Lung (tissue), 12 donors: ENCODE data around the gene CTDSP2. TPM values are rescaled to one million over a fixed set of nuclear protein-coding genes. Genes with fewer than 3 reads are reported as not detected.
"Not testable (repeated sequence)": the region's sequence is repeated elsewhere in the genome, so short reads cannot be mapped to it uniquely, and the experiment has no call there.

Experiments used
- ATAC-seq: fragments of 200-7000 bp; cut with Tn5 transposase; one replicate; pipeline ENCODE4 v1.9.1; 2020; ENCODE audit warnings: moderate number of reproducible peaks; ENCODE audit not compliant: insufficient read depth, low FRiP score
- DNase-seq, 3 donors: peaks; one replicate each; pipeline ENCODE4 v3.0.0-alpha.2; 2013 to 2017
- H3K27ac ChIP-seq, 2 donors: one replicate each; pipeline ENCODE4 v1.5.1; 2013; ENCODE audit warnings: mild to moderate bottlenecking in 2 of 2, moderate library complexity in 2 of 2, control low read depth in 1 of 2, inconsistent platforms in 1 of 2, low read depth in 1 of 2, low read length in 1 of 2
- H3K27me3 ChIP-seq, 3 donors: one replicate each; pipeline ENCODE4 v1.5.1; 2013; ENCODE audit warnings: low read length in 2 of 3; ENCODE audit not compliant: control insufficient read depth in 3 of 3, insufficient read depth in 3 of 3
- H3K36me3 ChIP-seq, 4 donors: one replicate each; pipeline ENCODE4 v1.5.1; 2013; ENCODE audit warnings: low read length in 4 of 4, mild to moderate bottlenecking in 1 of 4, moderate library complexity in 1 of 4; ENCODE audit not compliant: control insufficient read depth in 4 of 4, insufficient read depth in 4 of 4
- H3K4me1 ChIP-seq, 5 donors: one replicate each; pipeline ENCODE4 v1.5.1; 2013; ENCODE audit warnings: low read length in 5 of 5, mild to moderate bottlenecking in 2 of 5, moderate library complexity in 1 of 5; ENCODE audit not compliant: control insufficient read depth in 5 of 5, insufficient read depth in 5 of 5
- H3K4me3 ChIP-seq: one replicate; pipeline ENCODE4 v1.5.1; 2013; ENCODE audit warnings: mild to moderate bottlenecking, control low read depth, moderate library complexity
- H3K9ac ChIP-seq, 2 donors: one replicate each; pipeline ENCODE4 v1.5.1; 2013; ENCODE audit warnings: low read length in 2 of 2, control low read depth in 1 of 2; ENCODE audit not compliant: insufficient read depth in 1 of 2
- H3K9me3 ChIP-seq, 4 donors: one replicate each; pipeline ENCODE4 v1.5.1; 2013; ENCODE audit warnings: low read length in 3 of 4, mild to moderate bottlenecking in 1 of 4, moderate library complexity in 1 of 4; ENCODE audit not compliant: control insufficient read depth in 4 of 4, insufficient read depth in 3 of 4
- WGBS, 2 donors: extraction: QIAGEN DNeasy Blood & Tissue Kit; methylation state at CpG; one replicate each; pipeline ENCODE4 v1.1.7; 2013; 5-methylcytosine and 5-hydroxymethylcytosine counted together
- polyA plus RNA-seq, 2 donors: library from polyadenylated mRNA; stranded (reverse); fragments of 200-250 nt; gene quantifications; one replicate each; pipeline ENCODE4 v1.2.1, GENCODE V29; 2013
- total RNA-seq, 2 donors: library from RNA; depleted of rRNA in 1 of 2; stranded (reverse); fragments of >200 nt in 1 of 2; gene quantifications; one replicate each; pipeline ENCODE4 v1.2.1, GENCODE V29; 2014 to 2021
- TF ChIP-seq, protein P1 (sequence below): IDR thresholded peaks from 2 replicates; pipeline ENCODE4 v1.5.1; 2012; ENCODE audit warnings: mild to moderate bottlenecking; ENCODE audit errors: control extremely low read depth, extremely low read depth
- donor health status: control.
- donor health status: control.
- donor health status: Bipolar disorder and iron deficiency.
- donor health status: healthy.
- donor health status: DM: yes; HTN: yes; CAD: no.

Gene CTDSP2
- total and polyA plus RNA-seq, 4 donors: 46.8 to 179 (median 133) TPM

DNA sequence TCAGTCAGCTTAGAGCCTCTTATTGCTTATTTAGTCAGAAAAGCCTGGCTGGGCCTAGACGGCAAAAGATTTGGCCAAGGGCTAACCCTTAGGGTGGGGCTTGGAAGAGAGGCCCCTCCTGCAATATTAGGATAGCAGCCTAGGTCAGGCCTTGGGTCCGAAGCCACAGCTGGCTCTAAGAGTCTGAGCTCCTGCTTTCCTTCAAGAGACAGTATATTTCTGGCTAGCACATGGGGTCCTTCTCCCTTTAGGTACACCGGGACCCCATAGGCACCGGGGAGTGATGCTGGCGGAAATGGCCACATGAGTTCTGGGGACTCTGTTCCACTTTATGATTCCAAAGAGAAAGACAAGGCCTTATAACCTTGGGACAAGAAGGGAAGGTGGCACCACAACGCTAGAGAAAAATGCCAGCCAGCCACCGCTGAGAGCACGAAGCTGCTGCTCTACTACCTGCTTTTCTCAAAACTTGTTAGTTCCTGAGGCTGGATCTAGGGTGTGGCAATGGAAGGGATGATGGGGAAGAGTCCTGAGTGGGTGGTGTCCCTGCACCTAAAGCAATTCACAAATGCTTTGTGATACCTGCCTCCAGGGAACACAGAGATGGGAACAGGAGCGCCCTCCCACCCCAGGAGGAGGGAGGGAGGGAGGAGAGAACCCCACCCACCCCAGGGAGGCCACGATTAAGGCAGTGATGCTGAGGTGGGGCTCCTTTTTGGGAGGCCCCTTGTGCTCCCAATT lies 24.9 kb downstream of the CTDSP2 start:
- Histone ChIP-seq H3K27me3 (no peaks in the 10 kb centered on the region), H3K4me3 (no peak overlapping the region), H3K9ac (no peak overlapping the region), H3K9me3 (no peaks in the 10 kb centered on the region), H3K36me3 (peaks cover 20 to 72% (median 60%) of the 10 kb centered on the region in 4 donors), H3K27ac (peak overlapping the region in 1 of 2 donors; percentile 52), H3K4me1 (peaks cover 0 to 11% (median 4%) of the 10 kb centered on the region in 5 donors)
- WGBS, 2 donors: 84 to 91% methylated on average over 10 of the region's 10 CpGs
- ATAC-seq (no peak), DNase-seq (no peak)
- TF ChIP-seq, protein P1, sequence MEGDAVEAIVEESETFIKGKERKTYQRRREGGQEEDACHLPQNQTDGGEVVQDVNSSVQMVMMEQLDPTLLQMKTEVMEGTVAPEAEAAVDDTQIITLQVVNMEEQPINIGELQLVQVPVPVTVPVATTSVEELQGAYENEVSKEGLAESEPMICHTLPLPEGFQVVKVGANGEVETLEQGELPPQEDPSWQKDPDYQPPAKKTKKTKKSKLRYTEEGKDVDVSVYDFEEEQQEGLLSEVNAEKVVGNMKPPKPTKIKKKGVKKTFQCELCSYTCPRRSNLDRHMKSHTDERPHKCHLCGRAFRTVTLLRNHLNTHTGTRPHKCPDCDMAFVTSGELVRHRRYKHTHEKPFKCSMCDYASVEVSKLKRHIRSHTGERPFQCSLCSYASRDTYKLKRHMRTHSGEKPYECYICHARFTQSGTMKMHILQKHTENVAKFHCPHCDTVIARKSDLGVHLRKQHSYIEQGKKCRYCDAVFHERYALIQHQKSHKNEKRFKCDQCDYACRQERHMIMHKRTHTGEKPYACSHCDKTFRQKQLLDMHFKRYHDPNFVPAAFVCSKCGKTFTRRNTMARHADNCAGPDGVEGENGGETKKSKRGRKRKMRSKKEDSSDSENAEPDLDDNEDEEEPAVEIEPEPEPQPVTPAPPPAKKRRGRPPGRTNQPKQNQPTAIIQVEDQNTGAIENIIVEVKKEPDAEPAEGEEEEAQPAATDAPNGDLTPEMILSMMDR: no peak

DNA sequence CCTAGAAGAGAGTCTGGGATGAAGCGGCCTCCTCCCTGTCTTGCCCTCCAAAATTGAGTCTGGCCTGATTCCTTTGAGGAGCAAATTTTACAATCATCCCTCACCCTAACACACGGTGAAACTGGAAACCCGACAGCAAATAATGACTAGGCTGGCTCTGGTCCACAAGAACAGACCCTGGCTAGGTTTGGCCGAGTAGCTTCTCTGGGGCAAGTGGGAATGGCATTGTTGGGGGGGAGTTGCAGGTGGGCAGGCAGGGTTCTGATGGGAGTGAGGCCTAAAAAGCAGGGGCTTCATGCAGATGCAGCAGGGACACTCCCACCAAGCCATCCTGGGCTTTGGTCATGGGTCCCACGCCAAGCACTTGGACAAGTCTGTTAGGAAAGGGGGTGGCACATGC lies 25.5 kb downstream of the CTDSP2 start:
- Histone ChIP-seq H3K4me1 (peaks cover 0 to 12% (median 5%) of the 10 kb centered on the region in 5 donors), H3K36me3 (peaks cover 17 to 66% (median 54%) of the 10 kb centered on the region in 4 donors)
- not testable (repeated sequence) for ATAC-seq, H3K4me3 ChIP-seq, H3K9me3 ChIP-seq, H3K27ac ChIP-seq, H3K9ac ChIP-seq, DNase-seq, H3K27me3 ChIP-seq
- 90% methylated on average over 5 of the region's 5 CpGs for WGBS, 2 donors

DNA sequence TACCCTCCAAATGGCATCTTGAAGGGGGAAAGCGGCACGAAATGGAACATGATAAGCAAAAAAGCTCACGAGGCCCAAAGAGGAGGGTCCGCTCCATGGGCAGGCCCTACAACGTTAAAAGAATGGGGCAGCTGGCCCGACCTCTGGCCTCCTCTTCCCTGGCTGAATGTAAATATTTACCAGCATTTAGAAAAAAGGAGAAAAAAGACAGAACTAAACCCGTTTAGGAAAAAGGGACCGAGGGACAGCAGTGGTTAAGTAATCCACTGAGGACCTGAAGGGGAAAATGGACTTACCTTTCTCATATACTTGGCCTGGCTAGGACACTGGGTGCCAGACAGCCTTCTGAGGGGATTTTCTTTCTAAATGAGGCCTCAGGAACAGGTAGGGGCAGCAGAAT lies 26.4 kb downstream of the CTDSP2 start:
- 71 to 83% methylated on average over 8 of the region's 8 CpGs for WGBS, 2 donors
- not testable (repeated sequence) for H3K9me3 ChIP-seq, H3K27me3 ChIP-seq, H3K4me3 ChIP-seq, H3K27ac ChIP-seq, ATAC-seq, DNase-seq, H3K9ac ChIP-seq
- peaks cover 11 to 57% (median 47%) of the 10 kb centered on the region in 4 donors for H3K36me3 ChIP-seq
- H3K4me1 ChIP-seq: peaks cover 0 to 21% (median 5%) of the 10 kb centered on the region in 5 donors

DNA sequence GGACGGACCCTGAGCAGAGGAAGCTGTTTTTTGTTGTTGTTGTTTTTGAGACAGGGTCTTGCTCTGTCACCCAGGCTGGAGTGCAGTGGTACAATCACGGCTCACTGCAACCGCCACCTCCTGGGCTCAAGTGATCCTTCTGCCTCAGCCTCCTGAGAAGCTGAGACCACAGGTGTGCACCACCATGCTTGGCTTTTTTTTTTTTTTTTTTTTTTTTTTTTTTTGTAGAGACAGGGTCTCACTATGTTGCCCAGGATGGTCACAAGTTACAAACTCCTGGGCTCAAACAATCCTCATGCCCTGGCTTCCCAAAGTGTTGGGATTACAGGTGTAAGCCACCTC lies 28.6 kb downstream of the CTDSP2 start:
- Histone ChIP-seq H3K36me3 (peaks cover 9 to 36% (median 27%) of the 10 kb centered on the region in 4 donors), H3K4me1 (peaks cover 0 to 12% (median 7%) of the 10 kb centered on the region in 5 donors), H3K27ac (peak overlapping the region in 1 of 2 donors; percentile 84)
- 87 to 93% methylated on average over 3 of the region's 3 CpGs for WGBS, 2 donors
- not testable (repeated sequence) for H3K27me3 ChIP-seq, H3K9me3 ChIP-seq, ATAC-seq, H3K9ac ChIP-seq, DNase-seq, H3K4me3 ChIP-seq

DNA sequence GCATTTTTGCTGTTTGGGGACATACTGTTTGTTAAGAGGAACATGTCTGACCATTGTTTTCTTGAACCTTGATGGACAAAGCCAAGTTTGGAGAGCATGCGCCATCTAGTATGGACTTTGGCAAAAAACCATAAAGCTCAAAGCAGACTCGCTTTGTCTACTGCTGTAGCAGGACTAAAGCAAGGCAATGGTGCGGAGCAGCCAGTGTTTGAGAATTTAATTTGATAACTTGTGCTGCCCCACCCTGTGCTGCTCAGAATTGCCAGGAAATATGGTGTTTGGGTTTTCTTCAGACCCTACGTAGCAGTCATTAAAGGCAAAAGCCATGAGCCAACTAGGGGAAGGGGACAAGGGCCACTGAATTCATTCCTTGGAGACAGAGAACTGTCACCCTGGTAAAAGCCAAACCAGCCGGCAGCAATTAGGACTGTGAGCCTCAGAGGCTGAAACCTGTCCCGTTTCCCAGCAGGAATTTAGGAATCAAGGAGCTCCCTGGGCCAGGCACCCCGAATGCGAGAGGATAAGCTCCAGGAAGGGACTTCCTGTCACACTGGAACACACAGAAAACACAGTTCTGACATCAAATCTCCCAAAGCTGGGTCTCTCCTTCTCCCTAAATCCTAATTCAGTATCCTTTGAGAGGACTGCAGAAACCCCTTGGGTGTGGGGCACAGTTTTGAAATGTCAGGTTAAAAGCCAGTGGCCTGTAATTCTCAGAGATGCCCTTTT lies 29.1 kb downstream of the CTDSP2 start:
- H3K27me3 ChIP-seq: no peaks in the 10 kb centered on the region
- H3K9me3 ChIP-seq: no peaks in the 10 kb centered on the region
- no peak for ATAC-seq
- TF ChIP-seq, protein P1: no peak
- peaks cover 0 to 12% (median 7%) of the 10 kb centered on the region in 5 donors for H3K4me1 ChIP-seq
- H3K36me3 ChIP-seq: peaks cover 4 to 34% (median 23%) of the 10 kb centered on the region in 4 donors
- no peak overlapping the region for H3K9ac ChIP-seq
- DNase-seq: no peak
- peak overlapping the region; percentile 55 to 84 for H3K27ac ChIP-seq
- 68 to 78% methylated on average over 8 of the region's 8 CpGs for WGBS, 2 donors
- H3K4me3 ChIP-seq: no peak overlapping the region
